Gastroesophageal sphincter (tissue), 4 donors: ENCODE data around the gene RNF157. TPM values are rescaled to one million over a fixed set of nuclear protein-coding genes. Genes with fewer than 3 reads are reported as not detected.

ENCODE experiments used
- ATAC-seq: fragments of 150-250 bp; one replicate; pipeline ENCODE4 v1.9.1; 2016; ENCODE audit warnings: mild to moderate bottlenecking, moderate library complexity
- H3K27ac ChIP-seq, 4 donors: fragments of 200-600 bp; sonication (generic) in 3 of 4; 1 replicate in 3 of 4; 2 replicates in 1 of 4; pipeline ENCODE4 v1.5.1; 2016 to 2019
- H3K27me3 ChIP-seq: fragments of 200-600 bp; sonication (generic); one replicate; pipeline ENCODE4 v1.5.1; 2019
- H3K36me3 ChIP-seq, 2 donors: fragments of 200-600 bp; sonication (generic); one replicate each; pipeline ENCODE4 v1.5.1; 2019; ENCODE audit warnings: control low read depth in 1 of 2
- H3K4me1 ChIP-seq, 3 donors: fragments of 200-600 bp; sonication (generic); 1 replicate in 2 of 3; 2 replicates in 1 of 3; pipeline ENCODE4 v1.5.1; 2016 to 2019; ENCODE audit warnings: control low read depth in 2 of 3
- H3K4me3 ChIP-seq, 2 donors: fragments of 200-600 bp; sonication (generic); one replicate each; pipeline ENCODE4 v1.5.1; 2019; ENCODE audit warnings: mild to moderate bottlenecking in 1 of 2, moderate library complexity in 1 of 2
- H3K9me3 ChIP-seq, 3 donors: fragments of 200-600 bp; sonication (generic); one replicate each; pipeline ENCODE4 v1.5.1; 2017 to 2019; ENCODE audit warnings: control low read depth in 2 of 3
- EP300 ChIP-seq: sonication (generic); formaldehyde crosslinking; IDR thresholded peaks from one replicate; pipeline ENCODE4 v1.6.1; 2017; ENCODE audit warnings: antibody characterized with exemption, mild to moderate bottlenecking
- POLR2A ChIP-seq, 2 donors: fragments of 450-650 bp; IDR thresholded peaks; one replicate each; pipeline ENCODE4 v1.6.1; 2017; ENCODE audit warnings: antibody characterized with exemption in 2 of 2, mild to moderate bottlenecking in 2 of 2, moderate library complexity in 1 of 2
- POLR2AphosphoS5 ChIP-seq: sonication (generic); formaldehyde crosslinking; IDR thresholded peaks from one replicate; pipeline ENCODE4 v1.6.1; 2017; ENCODE audit warnings: antibody characterized with exemption
- WGBS, 2 donors: methylation state at CpG; one replicate each; pipeline ENCODE4 v1.1.5; 2018; ENCODE audit warnings: low coverage in 1 of 2; 5-methylcytosine and 5-hydroxymethylcytosine counted together
- total RNA-seq, 4 donors: library from RNA; depleted of rRNA; stranded (reverse); fragments of >200 nt; gene quantifications; one replicate each; pipeline ENCODE4 v1.1.0, GENCODE V29; 2016
- TF ChIP-seq, protein P1 (sequence below), 4 experiments: fragments of 200-600 bp in 2 of 4; fragments of 450-650 bp in 2 of 4; sonication (generic) in 1 of 4; IDR thresholded peaks; one replicate each; pipeline ENCODE4 v1.5.1; 2017 to 2019; ENCODE audit warnings: antibody characterized with exemption in 4 of 4, mild to moderate bottlenecking in 2 of 4, moderate library complexity in 2 of 4

The RNF157 gene
- total RNA-seq, 4 donors from 2014 or later: 2.5 to 8.1 (median 3.3) TPM

DNA sequence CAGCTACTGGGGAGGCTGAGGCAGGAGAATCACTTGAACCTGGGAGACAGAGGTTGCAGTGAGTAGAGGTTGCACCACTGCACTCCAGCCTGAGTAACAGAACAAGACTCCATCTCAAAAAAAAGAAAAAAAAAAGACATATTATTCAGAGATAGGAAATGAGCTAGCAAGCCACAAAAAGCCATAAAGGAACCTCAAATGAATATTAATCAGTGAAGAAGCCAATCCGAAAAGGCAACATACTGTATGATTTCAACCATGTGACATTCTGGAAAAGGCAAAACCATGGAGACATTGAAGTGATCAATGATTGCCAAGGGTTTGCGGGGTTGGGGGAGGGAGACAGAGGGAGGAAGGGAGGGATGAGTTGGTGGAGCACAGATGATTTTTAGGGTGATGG is 128.3 kb downstream of the RNF157 start:
- H3K36me3 ChIP-seq: no peaks in the 10 kb centered on the region
- H3K4me1 ChIP-seq: no peaks in the 10 kb centered on the region
- 82 to 91% methylated on average over 2 of the region's 2 CpGs for WGBS, 2 donors
- H3K27me3 ChIP-seq: peaks cover 4% of the 10 kb centered on the region
- no peaks in the 10 kb centered on the region for H3K9me3 ChIP-seq
- no peak for ATAC-seq
- H3K27ac ChIP-seq: no peak overlapping the region
- TF ChIP-seq POLR2AphosphoS5 (no peak), EP300 (no peak), POLR2A (IDR thresholded peaks at IDR 0.05) (no peak)
- TF ChIP-seq, protein P1, sequence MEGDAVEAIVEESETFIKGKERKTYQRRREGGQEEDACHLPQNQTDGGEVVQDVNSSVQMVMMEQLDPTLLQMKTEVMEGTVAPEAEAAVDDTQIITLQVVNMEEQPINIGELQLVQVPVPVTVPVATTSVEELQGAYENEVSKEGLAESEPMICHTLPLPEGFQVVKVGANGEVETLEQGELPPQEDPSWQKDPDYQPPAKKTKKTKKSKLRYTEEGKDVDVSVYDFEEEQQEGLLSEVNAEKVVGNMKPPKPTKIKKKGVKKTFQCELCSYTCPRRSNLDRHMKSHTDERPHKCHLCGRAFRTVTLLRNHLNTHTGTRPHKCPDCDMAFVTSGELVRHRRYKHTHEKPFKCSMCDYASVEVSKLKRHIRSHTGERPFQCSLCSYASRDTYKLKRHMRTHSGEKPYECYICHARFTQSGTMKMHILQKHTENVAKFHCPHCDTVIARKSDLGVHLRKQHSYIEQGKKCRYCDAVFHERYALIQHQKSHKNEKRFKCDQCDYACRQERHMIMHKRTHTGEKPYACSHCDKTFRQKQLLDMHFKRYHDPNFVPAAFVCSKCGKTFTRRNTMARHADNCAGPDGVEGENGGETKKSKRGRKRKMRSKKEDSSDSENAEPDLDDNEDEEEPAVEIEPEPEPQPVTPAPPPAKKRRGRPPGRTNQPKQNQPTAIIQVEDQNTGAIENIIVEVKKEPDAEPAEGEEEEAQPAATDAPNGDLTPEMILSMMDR (IDR thresholded peaks at IDR 0.05): no peak
- H3K4me3 ChIP-seq: no peak overlapping the region

DNA sequence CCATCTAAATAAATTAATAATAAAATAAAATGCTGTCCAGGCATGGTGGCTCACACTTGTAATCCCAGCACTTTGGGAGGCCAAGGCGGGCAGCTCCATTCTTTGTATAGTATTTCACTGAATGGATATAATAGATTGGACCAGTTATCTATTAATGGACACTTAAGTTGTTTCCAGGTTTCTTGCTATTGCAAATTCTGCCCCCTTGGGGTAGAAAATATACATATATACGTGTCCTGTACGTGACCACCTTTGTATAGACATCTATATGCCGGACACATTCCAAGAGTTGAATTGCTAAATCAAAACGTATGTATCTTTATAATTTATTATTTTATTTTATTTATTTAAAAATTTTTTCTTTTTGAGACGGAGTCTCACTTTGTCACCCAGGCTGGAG is 132.8 kb downstream of the RNF157 start:
- TF ChIP-seq EP300: no peak
- Histone ChIP-seq H3K27me3 (peaks cover 4% of the 10 kb centered on the region), H3K36me3 (no peaks in the 10 kb centered on the region), H3K4me1 (peaks cover 0 to 16% (median 6%) of the 10 kb centered on the region in 3 donors), H3K9me3 (no peaks in the 10 kb centered on the region), H3K4me3 (no peak overlapping the region), H3K27ac (no peak overlapping the region)
- WGBS, 2 donors: 79 to 80% methylated on average over 5 to 6 of the region's 6 CpGs
- ATAC-seq: no peak

DNA sequence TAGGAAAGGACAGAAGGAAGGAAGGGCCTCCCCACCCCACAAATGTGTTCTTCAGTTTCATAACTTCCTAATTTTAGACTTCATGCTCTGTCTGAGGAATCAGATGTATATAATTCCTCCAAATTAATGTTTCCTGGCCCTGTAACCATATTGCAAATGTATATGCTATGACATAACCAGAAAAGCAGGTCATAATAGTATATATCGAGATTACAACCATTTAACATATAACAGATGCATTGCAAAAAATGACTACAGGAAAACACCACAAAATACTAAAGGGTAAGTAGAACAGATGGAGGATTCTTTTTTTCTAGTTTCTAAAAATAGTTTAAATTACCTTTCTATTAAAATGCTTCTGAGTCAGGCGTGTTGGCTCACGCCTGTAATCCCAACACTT is 133.6 kb downstream of the RNF157 start:
- ATAC-seq: no peak
- H3K36me3 ChIP-seq: peaks cover 0 to 4% of the 10 kb centered on the region in 2 donors
- H3K27me3 ChIP-seq: no peaks in the 10 kb centered on the region
- 30 to 75% methylated on average over 1 to 3 of the region's 3 CpGs for WGBS, 2 donors
- H3K27ac ChIP-seq: no peak overlapping the region
- no peak overlapping the region for H3K4me3 ChIP-seq
- H3K4me1 ChIP-seq: peaks cover 0 to 24% (median 13%) of the 10 kb centered on the region in 3 donors
- no peak for TF ChIP-seq POLR2A (IDR thresholded peaks at IDR 0.05)
- H3K9me3 ChIP-seq: no peaks in the 10 kb centered on the region

DNA sequence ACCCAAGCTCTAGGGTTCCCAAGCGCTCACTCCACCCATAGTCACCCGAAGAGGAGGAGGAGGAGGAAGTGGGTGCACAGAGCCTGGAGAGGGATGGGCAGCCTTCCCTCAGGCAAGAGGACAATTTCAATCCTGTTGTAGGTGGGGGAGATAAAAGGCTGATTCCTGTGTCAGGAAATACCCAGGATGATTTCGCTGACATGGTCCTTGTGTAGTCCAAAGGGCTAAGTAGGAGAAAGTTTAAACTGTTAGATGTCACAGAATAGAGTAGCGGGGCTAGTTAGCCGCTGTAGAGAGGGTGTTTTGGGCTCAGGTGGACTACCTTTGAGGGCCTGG is 135.4 kb downstream of the RNF157 start:
- Histone ChIP-seq H3K36me3 (peaks cover 0 to 23% of the 10 kb centered on the region in 2 donors), H3K27me3 (no peaks in the 10 kb centered on the region), H3K27ac (no peak overlapping the region), H3K4me1 (peaks cover 0 to 29% (median 13%) of the 10 kb centered on the region in 3 donors), H3K9me3 (no peaks in the 10 kb centered on the region), H3K4me3 (no peak overlapping the region)
- TF ChIP-seq POLR2AphosphoS5 (no peak), POLR2A (IDR thresholded peaks at IDR 0.05) (no peak), EP300 (no peak)
- TF ChIP-seq, protein P1 (IDR thresholded peaks at IDR 0.05): no peak
- no peak for ATAC-seq
- WGBS, 2 donors: 58% methylated on average over 3 of the region's 5 CpGs; no CpG with 5 or more reads in 1 of the 2 donors

DNA sequence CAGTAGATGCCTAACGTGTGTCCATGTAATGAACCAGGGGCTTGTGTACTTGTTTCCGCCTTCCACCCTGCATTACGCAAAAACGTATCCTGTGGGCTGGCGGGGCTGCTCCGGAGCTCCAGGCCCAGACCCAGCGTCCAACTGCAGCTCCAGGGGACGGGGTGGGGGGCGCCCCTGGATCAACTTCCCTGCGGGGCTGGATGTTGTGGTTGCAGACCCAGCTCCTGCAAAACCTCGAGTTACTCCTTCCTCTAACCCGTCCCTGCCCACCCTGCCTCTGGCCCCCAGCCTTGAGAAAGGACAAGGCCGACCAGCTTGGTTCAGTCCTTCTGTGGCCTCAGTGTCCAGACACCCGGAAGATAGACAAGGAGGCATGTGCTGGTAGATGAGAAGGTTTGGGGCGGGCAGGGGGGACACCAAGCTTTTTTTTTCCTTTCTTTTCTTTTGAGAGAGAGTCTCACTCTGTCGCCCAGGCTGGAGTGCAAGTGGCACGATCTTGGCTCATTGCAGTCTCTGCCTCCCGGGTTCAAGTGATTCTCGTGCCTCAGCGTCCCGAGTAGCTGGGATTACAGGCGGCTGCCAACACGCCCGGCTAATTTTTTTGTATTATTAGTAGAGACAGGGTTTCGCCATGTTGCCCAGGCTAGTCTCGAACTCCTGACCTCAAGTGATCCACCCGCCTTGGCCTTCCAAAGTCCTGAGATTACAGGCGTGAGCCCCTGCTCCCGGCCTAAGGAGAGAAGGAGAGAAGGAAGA is 136.0 kb downstream of the RNF157 start:
- WGBS, 2 donors: 56 to 83% methylated on average over 7 to 12 of the region's 29 CpGs
- Histone ChIP-seq H3K9me3 (no peaks in the 10 kb centered on the region), H3K4me3 (peak overlapping the region; percentile 62 to 94), H3K36me3 (peaks cover 0 to 28% of the 10 kb centered on the region in 2 donors), H3K27ac (peak overlapping the region; percentile 19 to 87 (median 85)), H3K4me1 (peaks cover 0 to 29% (median 13%) of the 10 kb centered on the region in 3 donors), H3K27me3 (no peaks in the 10 kb centered on the region)
- TF ChIP-seq EP300 (no peak), POLR2A (IDR thresholded peaks at IDR 0.05) (no peak), POLR2AphosphoS5 (no peak)
- TF ChIP-seq, protein P1 (IDR thresholded peaks at IDR 0.05): no peak
- peak; percentile 23 for ATAC-seq
